ENCODE data around the gene DNAAF1.
"Not testable (repeated sequence)": the region's sequence is repeated elsewhere in the genome, so short reads cannot be mapped to it uniquely, and the experiment has no call there.

The DNAAF1 gene

GRCh38 chr16:84186685-84187437 lies 41.8 kb downstream of the DNAAF1 start, which contains the start of gene TAF1C:
Gene TAF1C (minus strand): TSS chr16:84187057. CDS start chr16:84184988, 2,069 bp downstream.
- peak; percentile 89 to 92 for DNase-seq

- DNase-seq: no peak
These were observed 45.8 kb downstream of the DNAAF1 start, which contains the start of gene ADAD2 for GRCh38 chr16:84190731-84191388. Gene ADAD2 (plus strand): TSS chr16:84191157. CDS start chr16:84191231, 74 bp downstream.

- no peak for DNase-seq
These were observed 46.4 kb downstream of the DNAAF1 start for GRCh38 chr16:84191466-84191865.

- DNase-seq: no peak
These were observed 48.4 kb downstream of the DNAAF1 start for GRCh38 chr16:84193480-84193879.

- no peak for DNase-seq
These were observed 48.9 kb downstream of the DNAAF1 start for GRCh38 chr16:84194018-84194417.

- peak; percentile 18 to 38 for DNase-seq
These were observed 49.5 kb downstream of the DNAAF1 start for GRCh38 chr16:84194470-84195200.

- DNase-seq: no peak
These were observed 50.3 kb downstream of the DNAAF1 start for GRCh38 chr16:84195201-84196093.

- DNase-seq: no peak
These were observed 51.0 kb downstream of the DNAAF1 start for GRCh38 chr16:84196101-84196500.

GRCh38 chr16:84196727-84197394 lies 51.8 kb downstream of the DNAAF1 start:
- no peak for DNase-seq

GRCh38 chr16:84197466-84198128 lies 52.5 kb downstream of the DNAAF1 start:
- no peak for DNase-seq

GRCh38 chr16:84198401-84198800 lies 53.3 kb downstream of the DNAAF1 start:
- DNase-seq: no peak

- DNase-seq: no peak
These were observed 54.0 kb downstream of the DNAAF1 start for GRCh38 chr16:84199097-84199496.

GRCh38 chr16:84199861-84200260 lies 54.8 kb downstream of the DNAAF1 start:
- DNase-seq: no peak

- DNase-seq: not testable (repeated sequence)
These were observed 59.4 kb downstream of the DNAAF1 start for GRCh38 chr16:84204551-84204950.

- DNase-seq: not testable (repeated sequence)
These were observed 60.0 kb downstream of the DNAAF1 start for GRCh38 chr16:84205123-84205522.

- no peak for DNase-seq
These were observed 61.0 kb downstream of the DNAAF1 start for GRCh38 chr16:84205976-84206691.

GRCh38 chr16:84207251-84207650 lies 62.1 kb downstream of the DNAAF1 start:
- no peak for DNase-seq

- DNase-seq: no peak
These were observed 62.8 kb downstream of the DNAAF1 start for GRCh38 chr16:84207879-84208278.

GRCh38 chr16:84209989-84210388 lies 64.9 kb downstream of the DNAAF1 start:
- no peak for DNase-seq

- no peak for DNase-seq
These were observed 67.0 kb downstream of the DNAAF1 start for GRCh38 chr16:84212154-84212553.

- no peak for DNase-seq
These were observed 67.5 kb downstream of the DNAAF1 start for GRCh38 chr16:84212631-84213030.
